Measurements from ENCODE around the gene NLGN1. TPM values are rescaled to one million over a fixed set of nuclear protein-coding genes. Genes with fewer than 3 reads are reported as not detected.

Gene NLGN1
- total and polyA plus RNA-seq, 12 donors, result 0.88 to 19.9 (median 12.6) TPM

- Histone ChIP-seq H3K9me3 (no peaks in the 10 kb centered on the region), H3K27me3 (no peaks in the 10 kb centered on the region), H3K4me3 (no peak overlapping the region), H3K36me3 (no peaks in the 10 kb centered on the region), H3K4me1 (no peaks in the 10 kb centered on the region), H3K27ac (no peak overlapping the region)
- no peak for DNase-seq
- 65 to 78% methylated on average over 3 of the region's 3 CpGs for WGBS, 2 donors
- no peak for TF ChIP-seq CTCF (IDR thresholded peaks at IDR 0.05)
- ATAC-seq, result no peak
- intact Hi-C loops (cut with DNase I), result no loop called here
Measured at GRCh38 chr3:173869766-173870165, 472.2 kb downstream of the NLGN1 start.

GRCh38 chr3:173870976-173871375 lies 473.4 kb downstream of the NLGN1 start:
- DNase-seq (no peak), ATAC-seq (no peak)
- H3K9me3 ChIP-seq, result no peaks in the 10 kb centered on the region
- H3K4me3 ChIP-seq, result no peak overlapping the region
- no peak overlapping the region for H3K27ac ChIP-seq
- no peaks in the 10 kb centered on the region for H3K4me1 ChIP-seq
- WGBS, 2 donors, result 84 to 87% methylated on average over 4 of the region's 4 CpGs
- no peaks in the 10 kb centered on the region for H3K27me3 ChIP-seq
- intact Hi-C loops (cut with DNase I), result no loop called here
- H3K36me3 ChIP-seq, result no peaks in the 10 kb centered on the region
- TF ChIP-seq CTCF (IDR thresholded peaks at IDR 0.05), result no peak

- H3K27me3 ChIP-seq, result no peaks in the 10 kb centered on the region
- intact Hi-C loops (cut with DNase I), result no loop called here
- no peak for TF ChIP-seq CTCF (IDR thresholded peaks at IDR 0.05)
- no peaks in the 10 kb centered on the region for H3K4me1 ChIP-seq
- H3K36me3 ChIP-seq, result no peaks in the 10 kb centered on the region
- H3K27ac ChIP-seq, result no peak overlapping the region
- no peak for DNase-seq
- ATAC-seq, result no peak
- no peak overlapping the region for H3K4me3 ChIP-seq
- H3K9me3 ChIP-seq, result peaks cover 0 to 15% (median 0%) of the 10 kb centered on the region in 11 donors
Measured at GRCh38 chr3:173875790-173876189, 478.2 kb downstream of the NLGN1 start.

GRCh38 chr3:173876476-173876875 lies 478.9 kb downstream of the NLGN1 start:
- intact Hi-C loops (cut with DNase I), result no loop called here
- no peak overlapping the region for H3K27ac ChIP-seq
- no peak overlapping the region for H3K4me3 ChIP-seq
- no peak for DNase-seq
- no peaks in the 10 kb centered on the region for H3K4me1 ChIP-seq
- TF ChIP-seq CTCF (IDR thresholded peaks at IDR 0.05), result no peak
- no peak for ATAC-seq
- peaks cover 0 to 21% (median 0%) of the 10 kb centered on the region in 11 donors for H3K9me3 ChIP-seq
- no peaks in the 10 kb centered on the region for H3K27me3 ChIP-seq
- no peaks in the 10 kb centered on the region for H3K36me3 ChIP-seq

- Histone ChIP-seq H3K27me3 (no peaks in the 10 kb centered on the region), H3K27ac (no peak overlapping the region), H3K9me3 (no peaks in the 10 kb centered on the region), H3K4me3 (no peak overlapping the region), H3K36me3 (no peaks in the 10 kb centered on the region), H3K4me1 (no peaks in the 10 kb centered on the region)
- no peak for TF ChIP-seq CTCF (IDR thresholded peaks at IDR 0.05)
- ATAC-seq (no peak), DNase-seq (no peak)
- intact Hi-C loops (cut with DNase I), result loop anchor here in 1 of 10 donors (2.0 kb wide), 1 partner anchor 31 kb away; no protein-coding TSS in a partner anchor
Measured at GRCh38 chr3:173887888-173888287, 490.3 kb downstream of the NLGN1 start.

Data from heart right ventricle (tissue), 16 donors.